Panc1 (cell line): ENCODE results near the gene TMEM82. TPM values are rescaled to one million over a fixed set of nuclear protein-coding genes. Genes with fewer than 3 reads are reported as not detected.

ENCODE experiments used
- ATAC-seq: fragments of 200-7000 bp; cut with Tn5 transposase; 2 replicates; pipeline ENCODE4 v1.9.1; 2020; ENCODE audit warnings: mild to moderate bottlenecking, moderate library complexity
- BruUV-seq: library from RNA; stranded (reverse); fragments of 400-500 nt; replicated peaks from 2 replicates; lab custom pipeline; 2021; lab: Mats Ljungman, UMichigan
- CTCF ChIA-PET: fragments of 300-600 bp; sonication (Branson Sonifier 250); formaldehyde crosslinking; loops from one replicate; lab custom pipeline; 2022; ENCODE audit warnings: antibody characterized with exemption; lab: Charles Lee
- POLR2A ChIA-PET: fragments of 300-600 bp; sonication (Branson Sonifier 250); formaldehyde crosslinking; loops from one replicate; lab custom pipeline; 2022; ENCODE audit warnings: antibody characterized with exemption; lab: Charles Lee
- DNase-seq: peaks from one replicate; pipeline ENCODE4 v3.0.0-alpha.2; 2010; ENCODE audit warnings: low read depth, low spot score
- H3K27ac ChIP-seq: 2 replicates; pipeline ENCODE4 v1.5.1; 2011; ENCODE audit warnings: mild to moderate bottlenecking, low read length, inconsistent platforms
- H3K27me3 ChIP-seq: fragments of 200-500 bp; sonication (Bioruptor generic); 2 replicates; pipeline ENCODE4 v1.6.0; 2014; ENCODE audit warnings: low read length, inconsistent platforms; ENCODE audit not compliant: control insufficient read depth, insufficient read depth
- H3K36me3 ChIP-seq: fragments of 200-500 bp; sonication (Bioruptor generic); 2 replicates; pipeline ENCODE4 v1.5.1; 2014; ENCODE audit warnings: inconsistent platforms, mild to moderate bottlenecking, low read length, moderate library complexity; ENCODE audit not compliant: control insufficient read depth, insufficient read depth
- H3K4me1 ChIP-seq: 2 replicates; pipeline ENCODE4 v1.5.1; 2011; ENCODE audit warnings: inconsistent platforms, mild to moderate bottlenecking, low read length, moderate library complexity; ENCODE audit not compliant: control insufficient read depth, insufficient read depth
- H3K4me3 ChIP-seq, 2 experiments: 2 replicates each; pipeline ENCODE4 v1.5.1; 2011 to 2012; ENCODE audit warnings: low read depth in 2 of 2, low read length in 2 of 2, mild to moderate bottlenecking in 2 of 2, inconsistent platforms in 1 of 2, moderate library complexity in 1 of 2
- H3K9me3 ChIP-seq: fragments of 200-500 bp; sonication (Bioruptor generic); 2 replicates; pipeline ENCODE4 v1.5.1; 2014; ENCODE audit warnings: low read depth, mild to moderate bottlenecking, inconsistent platforms, low read length, moderate library complexity; ENCODE audit not compliant: control insufficient read depth, insufficient read depth
- CTCF ChIP-seq: fragments of 450-650 bp; IDR thresholded peaks from 2 replicates; pipeline ENCODE4 v1.5.1; 2017; ENCODE audit warnings: mild to moderate bottlenecking
- POLR2AphosphoS5 ChIP-seq: IDR thresholded peaks from 2 replicates; pipeline ENCODE4 v1.6.1; 2012; ENCODE audit warnings: mild to moderate bottlenecking, low read depth, low read length, moderate library complexity
- REST ChIP-seq, 2 experiments: IDR thresholded peaks; 2 replicates each; pipeline ENCODE4 v1.6.1; 2011 to 2012; ENCODE audit warnings: low read depth in 2 of 2, control low read depth in 1 of 2, low read length in 1 of 2, mild to moderate bottlenecking in 1 of 2, moderate library complexity in 1 of 2; ENCODE audit not compliant: insufficient read depth in 1 of 2
- SIN3A ChIP-seq: IDR thresholded peaks from 2 replicates; pipeline ENCODE4 v1.6.1; 2012; ENCODE audit warnings: low read depth, mild to moderate bottlenecking, low read length, moderate library complexity, borderline replicate concordance; ENCODE audit not compliant: insufficient read depth
- TCF7L2 ChIP-seq: IDR thresholded peaks from 2 replicates; pipeline ENCODE4 v1.6.1; 2011; ENCODE audit warnings: mild to moderate bottlenecking, low read depth, low read length, inconsistent platforms
- in situ Hi-C: cut with HindIII; loops from 2 replicates; pipeline ENCODE4 v1.10.0; 2016; ENCODE audit warnings: low sequenced_read_pairs, low pct_unique_long_range_greater_than_20kb
- intact Hi-C: fragments of 100-400 bp; cut with micrococcal nuclease; formaldehyde crosslinking; loops from one replicate; pipeline ENCODE4 v1.10.0; 2022; ENCODE audit not compliant: unreplicated experiment
- total RNA-seq: library from RNA; stranded (reverse); gene quantifications from one replicate; pipeline ENCODE4 v1.2.1, GENCODE V29; 2021; ENCODE audit not compliant: unreplicated experiment

TMEM82 gene
- total RNA-seq, 1 experiment from 2014 or later: not detected

- no peaks in the 10 kb centered on the region for H3K27me3 ChIP-seq
- TF ChIP-seq SIN3A: no peak
- no peak for TF ChIP-seq REST (IDR thresholded peaks at IDR 0.05; ENCODE audit: insufficient read depth in 1 of 2, low read depth in 2 of 2, low read length in 1 of 2)
- no peak for TF ChIP-seq CTCF
- TF ChIP-seq TCF7L2: no peak
- TF ChIP-seq POLR2AphosphoS5: no peak
- intact Hi-C loops (no loop called here), in situ Hi-C loops (no loop called here)
- H3K27ac ChIP-seq: no peak overlapping the region
- ATAC-seq (no peak), DNase-seq (no peak)
- POLR2A ChIA-PET: interaction anchor here (0.6 kb wide), 1 partner anchor 417 kb away, joined by 4 read pairs; no protein-coding TSS in a partner anchor
- peaks cover 3% of the 10 kb centered on the region; the same call in 1 of the 2 replicates for H3K4me1 ChIP-seq
- BruUV-seq: no TSS peak
- CTCF ChIA-PET: no interaction called here
- H3K4me3 ChIP-seq: no peak overlapping the region
- no peaks in the 10 kb centered on the region for H3K9me3 ChIP-seq
- H3K36me3 ChIP-seq: no peaks in the 10 kb centered on the region
These were observed 37.6 kb upstream of the TMEM82 start for GRCh38 chr1:15704526-15705183.

GRCh38 chr1:15705184-15705566, 37.1 kb upstream of the TMEM82 start:
- in situ Hi-C loops: no loop called here
- DNase-seq (no peak), ATAC-seq (no peak)
- POLR2A ChIA-PET: interaction anchor here (0.6 kb wide), 1 partner anchor 416 kb away, joined by 4 read pairs; no protein-coding TSS in a partner anchor
- no peak overlapping the region for H3K27ac ChIP-seq
- CTCF ChIA-PET: no interaction called here
- intact Hi-C loops: no loop called here
- no peaks in the 10 kb centered on the region for H3K36me3 ChIP-seq
- H3K4me1 ChIP-seq: peaks cover 3% of the 10 kb centered on the region; the same call in 1 of the 2 replicates
- H3K9me3 ChIP-seq: no peaks in the 10 kb centered on the region
- BruUV-seq: no TSS peak
- no peak for TF ChIP-seq SIN3A
- no peak for TF ChIP-seq TCF7L2
- TF ChIP-seq REST (IDR thresholded peaks at IDR 0.05; ENCODE audit: insufficient read depth in 1 of 2, low read depth in 2 of 2, low read length in 1 of 2): no peak
- no peak for TF ChIP-seq CTCF
- TF ChIP-seq POLR2AphosphoS5: no peak
- no peaks in the 10 kb centered on the region for H3K27me3 ChIP-seq
- no peak overlapping the region for H3K4me3 ChIP-seq
